Measurements from ENCODE around the gene MYB.
"Not testable (repeated sequence)": the region's sequence is repeated elsewhere in the genome, so short reads cannot be mapped to it uniquely, and the experiment has no call there.

- not testable (repeated sequence) for TF ChIP-seq CTCF (conservative IDR thresholded peaks at IDR 0.05; ENCODE audit: low read length); EZH2phosphoT487 (IDR thresholded peaks at IDR 0.05; ENCODE audit: borderline replicate concordance, low read depth, low read length)
Measured at GRCh38 chr6:135150481-135150880, 30.6 kb upstream of the MYB start.

All from OCI-LY7 (cell line).